CD4-positive, alpha-beta T cell (primary cell): ENCODE results near the gene OPCML. TPM values are rescaled to one million over a fixed set of nuclear protein-coding genes. Genes with fewer than 3 reads are reported as not detected.

Experiments
- ATAC-seq: fragments of 200-7000 bp; cut with Tn5 transposase; one replicate; pipeline ENCODE4 v1.10.0; 2022; ENCODE audit warnings: mild to moderate bottlenecking; ENCODE audit not compliant: poor library complexity
- CTCF ChIA-PET: fragments of 350-600 bp; sonication (Branson Sonifier 250); formaldehyde crosslinking; loops from one replicate; lab custom pipeline; 2021; ENCODE audit warnings: antibody characterized with exemption, inconsistent platforms; lab: Charles Lee
- POLR2A ChIA-PET: fragments of 350-600 bp; sonication (Branson Sonifier 250); formaldehyde crosslinking; loops from one replicate; lab custom pipeline; 2021; ENCODE audit warnings: antibody characterized with exemption, inconsistent platforms; lab: Charles Lee
- DNase-seq, 14 experiments: peaks; one replicate each; pipeline ENCODE4 v3.0.0-alpha.2; 2013 to 2020; ENCODE audit warnings: mixed read lengths in 2 of 14
- H3K27ac ChIP-seq, 2 donors: one replicate each; pipeline versions ENCODE4 v1.5.1 to v1.7.0; 2013; ENCODE audit warnings: low read length in 2 of 2, low read depth in 1 of 2, mild to moderate bottlenecking in 1 of 2
- H3K27me3 ChIP-seq, 2 experiments: 1 replicate in 1 of 2; 2 replicates in 1 of 2; pipeline versions ENCODE4 v1.6.1 to v1.7.0; 2013; ENCODE audit warnings: low read length in 2 of 2, control low read depth in 1 of 2, mild to moderate bottlenecking in 1 of 2, moderate library complexity in 1 of 2; ENCODE audit not compliant: insufficient read depth in 2 of 2, control insufficient read depth in 1 of 2
- H3K36me3 ChIP-seq: one replicate; pipeline ENCODE4 v1.6.1; 2013; ENCODE audit warnings: low read length, control low read depth; ENCODE audit not compliant: insufficient read depth
- H3K4me1 ChIP-seq: one replicate; pipeline ENCODE4 v1.6.1; 2013; ENCODE audit warnings: low read length, control low read depth; ENCODE audit not compliant: insufficient read depth
- H3K4me3 ChIP-seq: one replicate; pipeline ENCODE4 v1.5.1; 2013; ENCODE audit warnings: mild to moderate bottlenecking, low read length, moderate library complexity
- H3K9me3 ChIP-seq, 2 experiments: 1 replicate in 1 of 2; 2 replicates in 1 of 2; pipeline versions ENCODE4 v1.6.1 to v1.7.0; 2013; ENCODE audit warnings: low read length in 2 of 2, mild to moderate bottlenecking in 2 of 2, control low read depth in 1 of 2, moderate library complexity in 1 of 2; ENCODE audit not compliant: control insufficient read depth in 1 of 2, insufficient read depth in 1 of 2
- H3K27ac Mint-ChIP-seq: one replicate; pipeline ENCODE4 v1.8.0; 2020; ENCODE audit warnings: mixed read lengths
- H3K27me3 Mint-ChIP-seq: one replicate; pipeline ENCODE4 v1.8.0; 2021; ENCODE audit warnings: mixed read lengths
- H3K36me3 Mint-ChIP-seq: one replicate; pipeline ENCODE4 v1.8.0; 2021; ENCODE audit warnings: low read depth, mixed read lengths
- H3K4me1 Mint-ChIP-seq: one replicate; pipeline ENCODE4 v1.8.0; 2021; ENCODE audit warnings: low read depth, mixed read lengths
- H3K4me3 Mint-ChIP-seq: one replicate; pipeline ENCODE4 v1.8.0; 2020; ENCODE audit warnings: mild to moderate bottlenecking, mixed read lengths
- H3K9me3 Mint-ChIP-seq: one replicate; pipeline ENCODE4 v1.8.0; 2020; ENCODE audit warnings: mixed read lengths
- CTCF ChIP-seq: fragments of 200-600 bp; IDR thresholded peaks from one replicate; pipeline ENCODE4 v1.8.0; 2022; ENCODE audit warnings: antibody characterized with exemption, mild to moderate bottlenecking
- intact Hi-C, 2 experiments: fragments of 100-400 bp; cut with DNase I in 1 of 2; cut with micrococcal nuclease in 1 of 2; formaldehyde crosslinking; loops; one replicate each; pipeline versions ENCODE4 v1.15.1 to v1.9.0; 2023 to 2025; cut with DNase I, micrococcal nuclease
- total RNA-seq, 174 experiments: library from RNA in 2 of 174; stranded (reverse) in 2 of 174; gene quantifications; one replicate each; pipeline ENCODE4 v1.2.3 and lab custom pipeline; 2021 to 2026

The OPCML gene
- total RNA-seq, 2 experiments from 2014 or later = not detected

GRCh38 chr11:133266986-133267385, 265.3 kb downstream of the OPCML start:
- Histone ChIP-seq H3K36me3 (no peaks in the 10 kb centered on the region), H3K27me3 (no peaks in the 10 kb centered on the region), H3K9me3 (peaks cover 0 to 4% of the 10 kb centered on the region in 2 experiments), H3K27ac (no peak overlapping the region), H3K4me1 (no peaks in the 10 kb centered on the region), H3K4me3 (no peak overlapping the region)
- Mint-ChIP-seq H3K27me3 (peaks cover 5% of the 10 kb centered on the region), H3K4me1 (no peaks in the 10 kb centered on the region), H3K9me3 (peaks cover 2% of the 10 kb centered on the region), H3K4me3 (no peak overlapping the region), H3K27ac (no peak overlapping the region), H3K36me3 (no peaks in the 10 kb centered on the region)
- POLR2A ChIA-PET = no interaction called here
- CTCF ChIA-PET = no interaction called here
- DNase-seq (no peak), ATAC-seq (no peak)
- TF ChIP-seq CTCF = no peak
- intact Hi-C loops = no loop called here

GRCh38 chr11:133265530-133266035, 266.7 kb downstream of the OPCML start:
- Mint-ChIP-seq H3K4me1 (no peaks in the 10 kb centered on the region), H3K27me3 (peaks cover 5% of the 10 kb centered on the region), H3K9me3 (peaks cover 2% of the 10 kb centered on the region), H3K36me3 (no peaks in the 10 kb centered on the region), H3K27ac (no peak overlapping the region), H3K4me3 (no peak overlapping the region)
- no peak for DNase-seq
- H3K9me3 ChIP-seq = peaks cover 0 to 4% of the 10 kb centered on the region in 2 experiments
- TF ChIP-seq CTCF = no peak
- intact Hi-C loops = no loop called here
- ATAC-seq = no peak
- H3K4me1 ChIP-seq = no peaks in the 10 kb centered on the region
- H3K4me3 ChIP-seq = no peak overlapping the region
- H3K36me3 ChIP-seq = no peaks in the 10 kb centered on the region
- CTCF ChIA-PET = no interaction called here
- POLR2A ChIA-PET = no interaction called here
- no peaks in the 10 kb centered on the region for H3K27me3 ChIP-seq
- H3K27ac ChIP-seq = no peak overlapping the region

GRCh38 chr11:133263332-133263731, 269.0 kb downstream of the OPCML start:
- Mint-ChIP-seq H3K36me3 (no peaks in the 10 kb centered on the region), H3K27ac (no peak overlapping the region), H3K9me3 (peaks cover 2% of the 10 kb centered on the region), H3K27me3 (no peaks in the 10 kb centered on the region), H3K4me1 (no peaks in the 10 kb centered on the region), H3K4me3 (no peak overlapping the region)
- intact Hi-C loops = no loop called here
- ATAC-seq = no peak
- no peaks in the 10 kb centered on the region for H3K27me3 ChIP-seq
- H3K4me1 ChIP-seq = no peaks in the 10 kb centered on the region
- no peak overlapping the region for H3K4me3 ChIP-seq
- peaks cover 0 to 8% of the 10 kb centered on the region in 2 experiments for H3K9me3 ChIP-seq
- CTCF ChIA-PET = no interaction called here
- DNase-seq = no peak
- no peak for TF ChIP-seq CTCF
- POLR2A ChIA-PET = no interaction called here
- H3K27ac ChIP-seq = no peak overlapping the region
- no peaks in the 10 kb centered on the region for H3K36me3 ChIP-seq
